K562 (cell line): ENCODE measurements around the gene SATB2.

Source experiments
- FOXK2 ChIP-seq, 2 experiments: fragments of 450-650 bp; IDR thresholded peaks in 1 of 2; conservative IDR thresholded peaks in 1 of 2; 2 replicates each; pipeline ENCODE4 v1.6.1; 2016; ENCODE audit warnings: low read depth in 2 of 2, mild to moderate bottlenecking in 1 of 2
- HDAC1 ChIP-seq, 2 experiments: fragments of 450-650 bp; IDR thresholded peaks; 2 replicates each; pipeline ENCODE4 v1.6.1; 2016 to 2017; ENCODE audit warnings: inconsistent platforms in 1 of 2, mild to moderate bottlenecking in 1 of 2, moderate library complexity in 1 of 2
- ZBTB43 ChIP-seq: sonication (generic); formaldehyde crosslinking; IDR thresholded peaks from 2 replicates; pipeline ENCODE4 v1.8.0; 2023; ENCODE audit warnings: mild to moderate bottlenecking, missing genetic modification reagents

GRCh38 chr2:199381531-199381930 is 76.2 kb downstream of the SATB2 start:
- no peak for TF ChIP-seq HDAC1 (IDR thresholded peaks at IDR 0.05)
- no peak for TF ChIP-seq ZBTB43
- no peak for TF ChIP-seq FOXK2 (conservative IDR thresholded peaks at IDR 0.05 in 1 of 2, IDR thresholded peaks at IDR 0.05 in 1 of 2; ENCODE audit: low read depth in 2 of 2)
